ENCODE results near the gene KCNK3.

Gene KCNK3

DNA sequence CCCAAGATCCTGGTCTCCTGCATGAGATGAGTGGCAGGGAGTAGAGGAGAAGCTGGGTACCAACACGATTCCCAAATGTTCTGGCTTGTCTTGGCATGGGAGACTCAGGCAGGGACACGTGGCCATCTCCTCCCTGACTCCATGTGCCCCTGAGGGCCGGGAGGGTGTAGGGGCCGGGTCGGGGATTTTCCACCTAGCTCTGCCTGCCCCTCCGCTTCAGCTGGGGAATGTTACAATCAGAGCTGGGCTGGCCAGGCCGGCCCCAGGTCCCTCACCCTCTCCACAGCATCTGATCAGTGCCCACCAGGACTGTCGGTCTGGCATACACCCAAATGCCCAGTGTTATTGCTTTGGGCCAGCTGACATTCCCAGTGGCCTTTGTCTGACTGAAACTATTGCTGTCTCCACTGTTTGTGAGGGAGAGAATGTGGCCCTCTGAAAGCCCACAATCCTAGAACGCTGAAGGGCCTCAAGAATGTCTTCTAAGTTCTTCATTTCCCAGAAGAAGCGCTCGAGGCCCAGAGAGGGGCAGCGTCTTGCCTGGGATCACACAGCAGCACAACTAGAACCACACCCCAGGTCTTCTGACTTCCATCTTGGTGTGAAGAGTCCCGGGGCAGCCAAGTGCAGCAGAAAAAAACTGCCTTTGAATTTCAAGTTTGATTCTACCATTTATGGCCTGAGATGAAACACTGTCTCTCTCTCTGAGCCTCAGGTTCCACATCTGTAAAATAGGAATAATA lies 23.2 kb downstream of the KCNK3 start:
- no peak for DNase-seq

DNA sequence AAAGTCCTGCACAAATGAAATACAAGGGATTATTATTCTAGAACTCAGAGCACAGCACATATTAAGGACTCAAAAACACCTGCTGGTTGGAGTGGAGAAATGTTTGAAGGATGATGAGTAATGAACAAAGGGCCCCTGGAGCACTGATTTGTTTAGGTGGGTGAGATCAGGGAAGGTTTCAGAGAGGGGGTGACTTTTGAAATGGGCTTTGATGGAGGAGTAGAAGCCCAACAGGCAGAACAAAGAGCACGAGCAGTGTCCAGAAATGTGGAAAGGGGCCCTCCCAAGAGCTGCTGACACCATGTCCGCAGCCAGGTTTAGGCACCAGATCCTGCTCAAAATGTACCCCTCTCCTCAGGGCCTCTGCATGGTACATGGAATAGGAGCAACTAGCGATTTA lies 23.8 kb downstream of the KCNK3 start:
- no peak for DNase-seq

DNA sequence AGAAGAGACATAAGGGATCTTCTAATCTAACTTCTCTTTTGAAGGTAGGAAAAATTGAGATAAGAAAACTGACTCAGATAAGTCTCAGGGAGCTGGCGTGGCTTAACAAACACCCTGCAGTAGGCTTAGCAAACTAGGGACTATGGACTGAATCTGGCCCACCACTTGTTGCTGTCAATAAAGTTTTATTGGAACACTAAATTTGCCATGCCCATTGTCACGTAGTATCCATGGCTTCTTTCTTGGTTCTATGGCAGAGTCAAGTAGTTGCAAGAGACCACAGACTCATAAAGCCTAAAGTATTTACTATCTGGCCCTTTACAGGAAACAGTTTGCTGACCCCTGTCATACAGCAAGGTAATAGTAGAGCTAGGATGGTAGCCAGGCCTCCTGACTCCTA lies 24.2 kb downstream of the KCNK3 start:
- DNase-seq, result no peak

DNA sequence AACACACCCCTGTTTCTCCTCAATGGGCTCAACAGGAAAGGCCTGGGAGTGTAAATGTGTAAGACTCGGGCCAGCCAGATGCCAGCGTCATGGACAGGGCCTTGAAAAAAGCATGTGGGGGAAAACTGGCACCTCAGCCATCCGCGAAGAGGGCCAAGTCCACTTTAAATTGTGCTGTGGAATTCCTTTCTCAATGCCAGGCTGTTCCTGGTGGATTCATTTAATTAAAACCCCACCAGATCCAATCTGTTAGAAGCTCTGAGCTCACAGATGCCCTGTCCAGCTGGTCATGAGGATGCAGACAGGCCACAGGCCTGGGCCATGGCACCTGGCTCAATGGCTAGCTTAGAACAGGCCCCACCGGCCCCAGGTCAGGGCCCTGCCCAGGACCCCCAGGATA lies 24.8 kb downstream of the KCNK3 start:
- no peak for DNase-seq

DNA sequence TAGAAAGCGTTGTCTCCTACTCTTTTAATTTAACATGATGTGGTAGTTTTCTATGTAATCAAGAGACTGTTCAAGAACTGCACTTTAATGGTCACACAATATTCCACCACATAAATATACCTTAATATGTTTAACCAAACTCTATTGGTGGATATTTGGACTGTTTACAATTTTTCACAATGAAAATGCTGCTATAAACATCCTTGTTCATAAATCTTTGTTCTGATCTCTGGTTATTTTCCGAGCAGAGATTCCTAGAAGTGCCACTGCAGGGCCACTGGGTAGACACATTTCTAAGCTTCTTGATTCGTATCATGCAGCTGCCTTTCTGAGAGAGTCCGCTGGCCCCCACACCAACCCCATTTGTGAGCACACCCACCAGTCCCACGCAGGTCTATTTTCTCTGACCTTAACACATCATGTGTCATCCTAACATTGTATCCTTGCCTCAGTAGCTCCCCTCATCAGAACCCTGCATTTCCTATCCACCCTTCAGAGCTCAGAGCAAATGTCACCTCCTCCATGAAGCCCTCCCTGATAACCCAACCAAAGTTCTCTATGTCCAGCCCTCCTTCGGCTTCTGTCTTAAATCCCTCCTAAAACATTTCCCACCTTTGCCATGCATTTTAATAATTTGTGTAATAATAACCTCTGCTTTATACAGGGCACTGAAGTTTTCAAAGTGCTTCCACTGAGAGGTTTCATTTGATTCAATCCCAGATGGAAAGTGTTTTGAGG lies 26.6 kb downstream of the KCNK3 start:
- no peak for DNase-seq

DNA sequence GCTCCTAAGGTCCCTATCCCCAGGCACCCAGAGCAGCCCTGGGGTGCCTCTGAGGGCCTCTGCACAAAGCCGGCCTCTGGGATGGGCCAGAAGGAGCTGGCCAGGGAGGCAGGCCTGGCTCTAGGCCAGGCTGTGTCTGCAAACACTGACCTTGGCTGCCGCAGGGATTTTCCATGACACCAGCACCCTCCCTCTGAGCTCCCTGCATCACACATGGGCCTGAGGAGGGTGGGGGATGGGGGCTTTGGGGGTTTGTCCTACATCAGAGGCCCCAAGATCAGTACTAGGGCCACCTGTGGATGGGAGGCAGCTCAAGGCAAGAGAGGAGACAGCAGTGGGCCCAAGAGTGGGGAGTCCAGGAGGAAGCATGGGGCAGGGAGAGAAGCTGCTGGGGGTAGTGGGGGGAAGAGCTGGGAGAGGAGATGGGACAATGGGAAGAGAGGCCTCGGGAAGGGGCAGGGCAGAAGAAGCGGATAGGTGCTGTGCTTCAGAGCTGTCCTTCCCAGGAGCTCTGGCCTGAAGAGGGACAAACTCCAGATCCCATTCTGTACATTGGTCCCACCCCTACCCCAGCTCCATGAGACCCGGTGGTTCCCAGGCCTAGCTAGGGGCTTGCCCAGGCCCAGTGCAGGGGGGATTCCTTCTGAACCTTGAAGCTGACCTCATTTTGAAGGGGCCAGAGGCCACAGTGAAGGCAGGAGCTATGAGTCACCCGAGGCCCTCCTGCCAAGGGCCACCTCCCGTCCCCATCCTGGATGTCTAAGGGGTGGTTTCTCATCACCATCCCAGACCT lies 28.0 kb downstream of the KCNK3 start:
- DNase-seq, result peak; percentile 82

DNA sequence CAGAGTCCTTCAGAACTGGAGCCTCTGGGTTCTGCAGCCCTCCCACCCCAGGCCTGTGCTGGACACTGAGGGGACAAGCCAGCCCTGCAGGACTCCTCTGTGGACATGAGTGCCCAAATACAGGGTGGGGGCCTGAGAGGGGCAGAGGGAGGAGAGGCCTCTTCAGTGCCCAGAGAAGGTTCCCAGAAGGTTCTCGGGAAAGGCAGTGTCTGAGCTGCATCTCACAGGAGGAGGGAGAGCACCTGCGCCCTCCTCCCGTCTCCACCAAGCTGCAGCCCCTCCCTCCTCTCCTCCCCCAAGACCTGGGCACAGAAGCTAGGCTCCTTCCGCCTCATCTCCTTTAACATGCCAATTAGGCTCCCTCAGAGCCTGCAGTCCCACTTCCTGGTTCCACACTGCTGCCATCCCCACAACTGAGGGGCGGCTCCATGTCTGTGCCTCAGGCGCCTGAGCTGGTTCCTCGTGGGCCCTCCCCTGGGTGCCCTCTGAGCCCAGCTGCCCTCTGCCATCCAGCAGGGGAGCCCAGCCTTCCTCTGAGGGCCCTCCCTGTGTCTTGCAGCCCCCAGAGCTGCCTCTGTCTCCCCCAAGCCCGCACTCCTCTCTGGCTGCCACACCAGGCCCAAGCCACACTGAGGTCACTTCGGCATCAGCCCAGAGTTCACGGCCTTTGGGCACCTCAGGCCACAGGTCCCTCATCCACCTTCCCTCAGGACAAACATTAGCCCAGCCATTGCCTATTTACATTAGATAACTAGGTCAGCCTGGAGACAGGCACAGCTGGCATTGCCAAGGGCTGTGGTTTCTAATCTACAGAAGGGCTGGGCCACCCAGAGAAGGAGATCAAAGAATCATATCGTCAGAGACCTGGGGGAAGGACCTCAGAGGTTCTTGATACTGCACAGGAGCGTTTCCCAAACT lies 28.9 kb downstream of the KCNK3 start:
- no peak for DNase-seq

DNA sequence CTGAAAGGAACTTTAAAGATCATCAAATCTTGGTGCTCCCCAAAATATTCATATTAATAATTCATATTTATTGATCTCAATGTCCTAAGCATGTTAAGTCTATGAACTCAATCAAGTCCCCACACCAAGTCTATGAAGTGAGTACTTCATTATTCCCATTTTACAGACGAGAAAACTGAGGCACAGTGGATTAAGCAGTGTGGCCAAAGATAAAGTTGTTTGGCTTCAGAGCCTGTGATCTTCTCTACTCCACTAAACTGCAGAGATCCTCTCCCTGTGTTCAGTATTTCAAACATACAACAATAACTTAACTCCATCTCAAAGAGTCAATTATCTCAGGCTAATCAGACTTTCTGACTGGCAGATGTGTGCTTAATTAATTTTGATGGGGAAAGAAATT lies 29.8 kb downstream of the KCNK3 start:
- no peak for DNase-seq

DNA sequence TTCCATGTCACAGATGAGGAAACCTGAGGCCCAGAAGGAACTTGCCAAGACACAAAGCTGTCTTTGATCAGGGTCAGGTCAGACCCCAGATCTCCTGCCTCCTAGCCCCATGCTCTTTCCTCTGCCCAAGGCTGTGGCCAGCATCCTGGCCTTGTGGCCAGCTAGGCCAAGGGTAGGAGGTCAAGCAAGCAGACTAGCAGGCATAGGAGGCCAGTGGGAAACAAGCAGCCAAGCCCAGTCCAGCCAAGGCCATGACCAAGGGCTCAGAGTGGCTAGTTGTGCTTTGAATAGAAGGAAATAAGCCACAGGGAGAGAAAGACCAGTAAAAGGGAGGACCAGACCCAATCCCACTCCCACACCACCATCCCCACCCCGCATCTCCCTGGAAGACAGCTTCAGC lies 30.4 kb downstream of the KCNK3 start:
- no peak for DNase-seq

DNA sequence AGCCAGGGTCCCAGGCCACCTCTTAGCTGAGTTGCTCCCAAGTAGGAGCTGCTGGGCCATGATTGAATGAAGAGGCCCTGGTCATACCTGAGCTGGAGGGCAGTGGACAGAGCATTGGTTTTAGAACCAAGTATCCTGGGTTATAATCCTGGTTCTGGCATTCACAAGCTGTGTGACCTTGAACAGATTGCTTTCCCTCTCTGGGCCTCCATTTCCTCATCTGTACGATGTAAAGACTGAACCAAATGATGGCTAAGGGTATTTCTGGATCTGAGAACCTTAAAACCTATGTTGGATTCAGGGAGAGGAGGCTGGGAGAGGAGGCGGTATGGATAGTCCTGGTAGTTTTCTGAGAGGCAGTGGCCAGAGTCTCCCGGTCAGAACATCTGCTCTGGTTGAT lies 31.0 kb downstream of the KCNK3 start:
- no peak for DNase-seq

DNA sequence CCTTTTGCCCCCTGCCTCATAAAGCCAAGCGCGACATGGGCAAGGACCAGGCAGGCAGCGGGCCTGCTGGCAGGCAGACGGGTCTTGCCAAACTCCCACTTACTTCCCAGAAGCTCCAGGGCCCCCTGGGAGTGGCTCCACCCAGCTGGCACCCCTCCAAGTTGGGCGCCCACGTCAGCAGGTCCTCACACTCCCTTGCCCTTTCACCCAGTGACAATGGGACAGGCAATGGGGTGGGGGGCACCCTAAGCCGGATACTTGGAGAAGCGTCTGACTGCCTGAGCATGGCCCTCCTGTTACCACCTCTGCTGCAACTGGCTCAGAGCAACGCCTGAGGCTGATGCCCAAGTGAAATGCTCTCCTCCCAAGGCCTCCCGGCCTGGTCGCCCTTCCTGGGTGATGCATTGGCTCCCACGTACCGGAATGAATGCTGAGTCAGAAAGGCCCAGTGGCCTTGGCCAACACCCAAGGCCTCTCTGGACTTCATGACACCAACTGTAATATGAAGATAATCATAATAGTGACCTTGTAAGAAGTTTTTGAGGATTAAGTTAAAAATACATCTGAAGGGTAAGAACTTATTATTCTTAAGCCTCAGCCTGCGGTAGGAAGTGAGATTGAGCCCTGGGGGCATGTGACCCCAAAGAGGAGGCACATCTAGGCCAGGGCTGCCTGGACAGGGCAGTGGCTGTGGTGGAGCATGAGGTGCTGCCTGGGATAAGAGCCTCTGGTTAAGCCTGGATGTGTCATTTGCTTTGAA lies 31.6 kb downstream of the KCNK3 start:
- peak; percentile 40 for DNase-seq

DNA sequence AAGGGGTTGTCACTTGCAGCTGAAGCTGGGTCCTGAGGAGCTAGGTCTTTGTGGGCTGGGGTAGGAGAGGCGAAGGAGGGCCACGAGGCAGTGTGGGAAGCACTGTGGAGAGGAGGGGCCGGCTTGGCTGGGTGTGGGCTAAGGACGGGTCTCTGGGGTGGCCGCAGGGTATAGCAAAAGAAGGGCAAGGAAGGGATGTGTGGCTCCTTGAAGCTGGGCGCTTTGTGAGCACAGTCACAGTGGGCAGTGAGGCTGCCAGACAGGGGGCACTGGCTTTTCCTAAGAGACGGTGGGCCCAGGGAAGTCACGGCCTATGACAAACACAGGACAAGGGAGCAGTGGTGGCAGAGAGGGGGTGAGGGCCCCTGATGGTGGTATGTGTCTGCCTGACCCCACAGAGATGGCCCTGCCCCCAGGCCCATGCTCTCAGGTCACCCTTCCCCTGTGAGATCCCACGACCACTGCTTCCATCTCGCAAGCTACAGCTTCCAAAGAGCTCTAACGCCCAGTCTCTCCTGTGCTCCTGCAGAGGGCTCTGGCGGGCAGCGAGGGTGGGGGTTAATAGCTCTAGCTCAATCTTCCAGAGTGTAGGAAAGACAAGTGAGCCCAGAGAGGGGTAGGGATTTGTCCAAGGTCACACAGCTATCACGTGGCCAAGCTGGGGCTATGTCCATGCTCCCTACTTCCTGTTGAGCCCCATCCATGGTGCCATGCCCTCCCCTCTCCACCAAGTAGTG lies 32.4 kb downstream of the KCNK3 start:
- DNase-seq, result no peak

DNA sequence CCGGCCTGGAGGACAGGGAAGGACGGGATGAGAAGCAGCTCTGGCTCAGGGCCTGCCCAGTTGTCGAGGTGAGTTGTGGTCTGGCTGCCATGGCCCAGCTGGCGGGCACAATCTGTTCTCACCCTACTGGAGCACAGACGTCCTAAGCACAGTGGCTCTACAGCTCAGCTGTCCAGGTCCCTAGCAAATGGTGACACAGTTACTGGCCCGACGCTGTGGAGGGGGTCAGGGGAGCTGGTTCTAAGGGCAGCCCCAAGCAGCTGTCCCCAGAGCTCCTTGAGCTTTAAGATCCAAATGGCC lies 32.9 kb downstream of the KCNK3 start:
- DNase-seq, result no peak

DNA sequence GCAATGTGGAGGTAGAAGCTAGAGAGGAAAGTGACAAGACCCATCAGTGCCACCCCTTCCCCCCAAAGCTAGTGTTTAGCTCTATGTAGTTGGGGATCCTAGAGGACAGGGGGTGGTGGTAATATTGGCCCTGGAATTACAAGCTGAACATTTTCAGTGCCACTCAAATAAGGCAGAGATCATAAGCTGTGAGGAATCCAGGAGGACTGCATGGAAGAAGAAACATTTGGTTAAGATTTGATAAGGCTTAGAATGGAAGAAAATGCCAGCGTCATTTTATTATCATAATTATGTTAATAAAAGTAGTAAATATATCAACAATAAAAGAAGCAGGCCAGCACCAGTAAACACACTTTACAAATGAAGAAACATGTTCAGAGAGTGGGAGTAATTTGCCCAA lies 33.7 kb downstream of the KCNK3 start:
- no peak for DNase-seq

DNA sequence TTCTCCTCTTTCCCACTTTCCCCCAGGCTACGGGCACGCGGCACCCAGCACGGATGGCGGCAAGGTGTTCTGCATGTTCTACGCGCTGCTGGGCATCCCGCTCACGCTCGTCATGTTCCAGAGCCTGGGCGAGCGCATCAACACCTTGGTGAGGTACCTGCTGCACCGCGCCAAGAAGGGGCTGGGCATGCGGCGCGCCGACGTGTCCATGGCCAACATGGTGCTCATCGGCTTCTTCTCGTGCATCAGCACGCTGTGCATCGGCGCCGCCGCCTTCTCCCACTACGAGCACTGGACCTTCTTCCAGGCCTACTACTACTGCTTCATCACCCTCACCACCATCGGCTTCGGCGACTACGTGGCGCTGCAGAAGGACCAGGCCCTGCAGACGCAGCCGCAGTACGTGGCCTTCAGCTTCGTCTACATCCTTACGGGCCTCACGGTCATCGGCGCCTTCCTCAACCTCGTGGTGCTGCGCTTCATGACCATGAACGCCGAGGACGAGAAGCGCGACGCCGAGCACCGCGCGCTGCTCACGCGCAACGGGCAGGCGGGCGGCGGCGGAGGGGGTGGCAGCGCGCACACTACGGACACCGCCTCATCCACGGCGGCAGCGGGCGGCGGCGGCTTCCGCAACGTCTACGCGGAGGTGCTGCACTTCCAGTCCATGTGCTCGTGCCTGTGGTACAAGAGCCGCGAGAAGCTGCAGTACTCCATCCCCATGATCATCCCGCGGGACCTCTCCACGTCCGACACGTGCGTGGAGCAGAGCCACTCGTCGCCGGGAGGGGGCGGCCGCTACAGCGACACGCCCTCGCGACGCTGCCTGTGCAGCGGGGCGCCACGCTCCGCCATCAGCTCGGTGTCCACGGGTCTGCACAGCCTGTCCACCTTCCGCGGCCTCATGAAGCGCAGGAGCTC lies 35.4 kb downstream of the KCNK3 start:
- DNase-seq, result no peak

DNA sequence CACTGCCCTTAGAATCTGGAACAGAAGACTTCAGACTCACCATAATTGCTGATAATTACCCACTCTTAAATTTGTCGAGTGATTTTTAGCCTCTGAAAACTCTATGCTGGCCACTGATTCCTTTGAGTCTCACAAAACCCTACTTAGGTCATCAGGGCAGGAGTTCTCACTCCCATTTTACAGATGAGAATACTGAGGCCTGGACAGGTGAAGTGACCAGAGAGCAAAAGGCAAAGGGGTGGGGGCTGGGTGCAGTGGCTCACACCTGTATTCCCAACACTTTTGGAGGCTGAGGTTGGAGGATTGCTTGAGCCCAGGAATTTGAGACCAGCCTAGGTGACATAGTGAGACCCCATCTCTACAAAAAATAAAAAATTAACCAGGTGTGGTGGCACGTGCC lies 36.8 kb downstream of the KCNK3 start:
- DNase-seq, result no peak

DNA sequence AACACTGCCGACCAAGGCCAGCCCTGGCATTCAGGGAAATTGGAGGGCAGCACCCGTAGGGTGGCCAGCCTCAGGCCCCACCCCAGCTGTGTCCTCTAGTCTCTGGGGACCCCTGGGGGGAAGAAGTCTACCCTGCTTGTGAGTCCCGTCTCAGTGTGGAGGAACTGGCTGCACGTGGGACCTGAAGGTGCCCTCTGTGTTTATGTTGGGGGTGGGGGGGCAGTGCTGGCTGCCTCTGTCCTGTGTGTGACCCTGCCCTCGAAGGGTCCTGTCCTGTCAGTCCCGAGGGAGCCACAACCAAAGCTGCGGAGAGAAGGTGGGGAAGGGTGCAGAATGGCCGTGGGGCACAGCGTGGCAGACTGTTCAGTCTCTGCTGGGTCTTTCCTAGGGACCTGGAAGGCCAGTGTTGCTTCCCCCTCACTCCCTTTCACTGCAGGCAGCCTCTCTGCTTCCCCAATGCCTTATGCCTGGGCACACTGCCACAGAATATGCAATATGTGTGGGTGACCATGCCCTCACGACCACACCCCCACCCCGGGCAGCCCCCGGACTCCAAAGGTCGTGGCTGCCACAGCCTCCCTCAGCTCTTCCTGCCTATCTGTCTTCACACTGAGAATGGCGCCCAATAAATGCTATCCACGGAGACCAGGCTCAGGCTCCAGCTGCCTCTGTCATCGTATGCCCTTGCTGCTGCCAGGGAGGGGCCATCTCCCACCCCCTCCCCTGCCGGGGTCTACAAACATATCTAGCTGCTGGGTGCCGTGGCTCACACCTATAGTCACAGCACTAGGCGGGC lies 38.2 kb downstream of the KCNK3 start:
- no peak for DNase-seq

DNA sequence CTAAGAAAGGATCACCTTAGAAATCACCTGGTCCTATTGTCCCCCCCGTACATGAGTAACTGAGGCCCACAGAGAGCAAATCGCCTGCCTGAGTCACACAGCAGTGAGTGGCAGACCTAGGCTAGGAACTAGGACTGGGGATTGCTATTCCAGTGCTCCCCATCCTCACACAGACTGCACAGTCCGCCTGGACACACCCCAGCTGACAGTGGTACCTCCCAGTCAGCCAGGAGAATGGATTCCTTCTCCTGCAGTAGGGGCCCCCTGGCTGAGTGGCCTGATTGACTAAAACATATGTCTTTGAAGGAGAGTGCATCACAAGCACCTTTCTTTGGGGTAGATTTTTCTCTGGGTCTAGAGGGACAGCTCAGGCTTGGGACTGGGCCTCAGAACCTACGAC lies 39.2 kb downstream of the KCNK3 start:
- DNase-seq, result no peak

DNA sequence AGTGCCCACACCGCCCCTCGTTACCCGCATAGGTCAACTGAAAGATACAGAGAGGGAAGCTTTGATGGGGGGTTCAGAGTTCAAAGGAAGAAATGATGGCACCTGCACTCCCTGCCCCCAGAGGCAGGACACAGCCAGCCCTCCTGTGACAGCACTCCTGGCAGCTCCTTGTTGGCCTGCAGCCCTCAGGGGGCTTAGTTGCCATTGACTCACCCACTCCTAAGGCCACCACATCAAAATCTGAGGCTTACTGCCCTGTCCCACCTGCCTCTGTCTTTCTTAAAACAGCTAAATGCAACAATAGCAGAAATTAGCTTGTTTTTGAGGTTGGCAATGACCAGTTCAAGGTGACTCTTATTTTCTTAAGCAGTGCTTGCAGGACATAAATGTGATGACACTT lies 39.9 kb downstream of the KCNK3 start:
- DNase-seq, result no peak

DNA sequence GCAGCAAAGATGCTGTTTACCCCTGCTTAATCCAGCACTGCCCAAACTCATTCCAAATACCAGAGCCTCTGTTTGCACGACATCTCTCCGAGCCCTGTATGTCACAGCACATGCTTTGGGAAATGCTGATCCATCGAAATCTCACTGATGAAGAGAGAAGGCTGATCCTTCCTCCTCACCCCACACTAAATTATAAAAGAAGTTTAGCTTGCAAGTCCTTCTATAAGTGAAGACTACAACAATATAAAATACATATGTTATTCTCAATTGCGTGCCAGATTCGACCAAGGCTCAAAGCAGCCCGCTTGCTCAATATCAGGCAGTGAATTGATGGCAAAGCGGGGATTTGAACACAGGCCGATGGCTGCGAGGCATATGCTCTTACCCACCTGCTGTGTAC lies 40.9 kb downstream of the KCNK3 start:
- no peak for DNase-seq
